Femur (tissue), 1 donor: ENCODE results near the gene COL4A4.

Experiments used
- DNase-seq: peaks from one replicate; pipeline ENCODE4 v3.0.0-alpha.2; 2017

The COL4A4 gene

DNA sequence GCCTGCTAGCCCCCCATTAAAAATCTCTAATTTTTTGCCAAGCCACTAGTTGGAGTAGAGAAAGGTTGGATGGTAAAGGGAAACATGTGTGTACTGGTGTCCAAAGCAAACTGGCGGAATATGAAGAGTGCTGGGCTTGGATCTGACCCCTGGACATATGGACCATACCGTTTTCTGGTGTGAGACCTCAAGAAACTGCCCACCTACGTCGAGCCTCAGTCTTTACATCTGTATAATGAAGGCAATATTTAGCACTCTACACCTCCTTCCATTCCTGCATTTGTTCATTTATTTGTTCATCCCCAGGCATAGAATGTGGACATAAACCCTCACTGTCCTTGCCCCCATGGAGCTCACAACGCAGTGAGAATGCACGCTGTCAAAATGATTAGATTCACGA, 185.7 kb downstream of the COL4A4 start:
- DNase-seq: no peak

DNA sequence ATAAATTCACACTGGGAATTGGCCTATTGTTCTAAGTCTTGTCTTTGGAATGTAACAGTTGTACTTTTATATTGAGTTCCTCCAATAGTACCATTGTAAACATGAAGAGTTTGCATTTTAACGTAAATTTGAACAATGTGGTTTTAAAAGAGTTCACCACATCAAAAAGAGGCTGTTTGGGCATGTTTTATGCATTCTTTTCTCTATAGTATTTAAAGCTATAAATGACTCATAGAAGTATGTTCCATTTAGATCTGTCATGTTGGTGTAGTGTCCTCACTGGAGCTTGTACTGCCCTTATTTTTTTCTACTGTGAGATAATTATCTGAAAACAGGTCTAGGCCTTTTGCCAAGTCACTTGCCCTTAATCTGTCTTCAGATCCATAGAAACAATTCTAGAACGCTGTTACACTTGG, 186.2 kb downstream of the COL4A4 start:
- no peak for DNase-seq

DNA sequence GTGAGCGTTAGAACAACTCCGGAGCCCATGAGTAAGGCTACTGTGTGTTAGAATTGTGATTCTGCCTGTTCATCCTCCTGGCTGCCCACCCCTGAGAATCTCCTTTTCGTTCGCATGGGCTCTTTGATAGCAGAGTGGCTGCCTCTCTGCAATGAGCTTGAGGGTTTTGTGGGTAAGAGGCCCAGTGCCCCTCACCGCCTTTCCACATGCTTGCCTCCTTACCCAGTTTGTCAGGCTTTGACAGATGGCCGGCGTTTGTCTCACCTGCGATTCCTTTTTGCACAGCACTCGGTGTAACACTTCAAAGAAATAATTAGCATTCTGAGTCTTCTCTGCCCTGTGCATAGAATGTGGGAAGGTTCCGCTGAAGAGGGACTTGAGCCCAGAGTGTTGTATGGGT, 190.2 kb downstream of the COL4A4 start:
- DNase-seq: no peak

DNA sequence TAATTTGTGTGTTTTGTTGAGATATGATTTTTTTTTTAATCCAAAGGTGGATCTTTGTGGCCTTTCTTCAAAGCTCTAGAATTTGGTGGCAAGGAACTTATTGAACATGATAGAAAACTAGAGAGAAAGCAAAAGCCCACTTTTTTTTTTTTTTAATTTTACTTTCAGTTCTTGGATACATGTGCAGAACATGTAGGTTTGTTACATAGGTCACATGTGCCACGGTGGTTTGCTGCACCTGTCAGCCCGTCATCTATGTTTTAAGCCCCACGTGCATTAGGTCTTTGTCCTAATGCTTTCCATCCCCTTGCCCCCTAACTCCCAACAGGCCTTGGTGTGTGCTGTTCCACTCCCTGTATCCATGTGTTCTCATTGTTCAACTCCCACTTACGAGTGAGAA, 192.2 kb downstream of the COL4A4 start:
- no peak for DNase-seq

DNA sequence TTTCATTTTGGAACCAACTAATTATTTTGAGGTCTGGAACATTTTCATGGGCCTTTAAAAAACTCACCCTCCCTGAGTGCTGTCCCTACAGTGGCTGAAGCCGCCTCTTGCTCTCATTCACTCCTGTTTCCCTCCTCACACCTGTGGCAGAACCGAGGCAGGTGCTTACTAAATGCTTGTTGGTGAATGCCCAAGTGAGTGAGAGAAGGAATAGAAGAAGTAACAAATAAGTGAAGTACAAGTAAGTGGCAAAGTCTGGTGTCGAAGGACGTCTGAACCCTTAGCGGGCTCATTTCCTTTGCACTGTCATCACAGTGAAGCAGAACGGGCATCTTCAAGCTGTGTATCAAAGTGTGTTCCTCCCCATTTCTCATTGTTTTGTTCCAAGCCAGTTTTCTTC, 192.9 kb downstream of the COL4A4 start:
- DNase-seq: no peak

DNA sequence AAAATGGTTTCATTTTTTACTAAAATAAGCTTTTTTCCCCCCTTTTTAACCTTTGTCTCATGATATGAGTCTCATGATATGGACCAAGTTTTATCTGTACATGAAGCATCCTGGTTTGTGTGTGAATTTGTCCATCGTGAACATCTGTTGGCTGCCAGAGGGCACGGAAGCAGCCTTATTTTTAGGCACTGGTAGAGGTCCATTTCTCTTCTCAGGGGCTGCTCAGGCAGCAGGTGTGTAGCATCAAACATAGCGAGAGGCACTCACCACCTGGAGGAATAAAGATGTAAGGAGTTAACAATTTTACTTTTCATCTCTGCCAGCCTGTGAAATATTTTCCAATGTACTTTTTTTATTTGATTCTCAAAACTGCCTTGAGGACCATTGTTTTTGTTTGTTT, 193.6 kb downstream of the COL4A4 start:
- no peak for DNase-seq

DNA sequence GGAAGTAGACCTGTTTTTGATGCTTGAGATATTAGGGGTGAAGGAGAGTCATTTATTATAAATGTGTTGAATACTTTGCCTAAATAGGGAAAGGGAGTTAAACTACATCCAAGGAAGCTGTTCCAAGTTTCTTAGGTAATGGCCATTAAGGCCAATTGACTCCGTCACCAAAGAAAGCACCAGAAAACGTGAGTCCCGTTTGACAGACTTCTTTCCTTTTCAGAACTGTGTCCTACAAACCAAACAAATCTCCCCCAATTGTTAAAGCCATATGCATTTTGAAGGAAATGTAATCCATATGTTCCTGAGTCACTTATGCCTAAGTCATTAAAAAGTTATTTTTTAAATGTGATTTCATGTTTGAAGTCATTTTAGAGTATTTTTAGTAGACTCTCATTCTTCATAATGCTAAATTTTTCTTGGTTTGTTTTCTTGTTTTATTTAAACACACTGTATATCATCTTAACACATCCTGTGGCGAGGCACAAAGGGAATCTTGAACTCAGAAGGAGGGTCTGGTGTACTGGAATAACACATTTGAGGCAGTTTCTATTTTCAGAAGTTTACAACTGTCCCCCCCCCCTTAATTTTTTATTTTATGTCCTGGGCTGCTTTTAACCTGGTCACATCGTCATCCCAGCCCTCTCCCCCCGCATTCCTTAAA, 194.5 kb downstream of the COL4A4 start:
- no peak for DNase-seq

GRCh38 chr2:226965376-226965775, 198.6 kb downstream of the COL4A4 start:
- DNase-seq: no peak

DNA sequence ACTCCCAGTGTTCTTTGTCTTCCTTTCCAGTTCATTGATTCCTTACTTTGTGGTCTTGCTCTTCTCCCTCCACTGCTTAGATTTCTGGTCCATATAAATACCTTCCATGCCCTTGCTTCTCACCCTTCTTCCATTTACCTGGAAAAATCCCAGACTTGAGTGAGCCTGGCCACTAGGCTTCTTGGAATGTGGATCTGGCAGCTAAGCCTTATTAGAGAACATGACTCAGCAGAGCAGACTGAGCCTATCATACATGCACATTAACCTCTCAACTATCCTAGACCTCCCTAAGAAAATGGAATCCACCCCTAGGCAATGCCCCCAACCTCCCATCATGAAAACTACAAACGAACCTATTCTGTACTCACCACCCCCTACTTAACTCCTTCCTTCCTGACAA, 200.5 kb downstream of the COL4A4 start:
- DNase-seq: no peak

GRCh38 chr2:226962176-226962773, 201.7 kb downstream of the COL4A4 start:
- no peak for DNase-seq

GRCh38 chr2:226959418-226959817, 204.6 kb downstream of the COL4A4 start:
- no peak for DNase-seq

- no peak for DNase-seq
These were observed 207.3 kb downstream of the COL4A4 start for GRCh38 chr2:226956659-226957058.

GRCh38 chr2:226953826-226954225, 210.2 kb downstream of the COL4A4 start:
- DNase-seq: no peak

DNA sequence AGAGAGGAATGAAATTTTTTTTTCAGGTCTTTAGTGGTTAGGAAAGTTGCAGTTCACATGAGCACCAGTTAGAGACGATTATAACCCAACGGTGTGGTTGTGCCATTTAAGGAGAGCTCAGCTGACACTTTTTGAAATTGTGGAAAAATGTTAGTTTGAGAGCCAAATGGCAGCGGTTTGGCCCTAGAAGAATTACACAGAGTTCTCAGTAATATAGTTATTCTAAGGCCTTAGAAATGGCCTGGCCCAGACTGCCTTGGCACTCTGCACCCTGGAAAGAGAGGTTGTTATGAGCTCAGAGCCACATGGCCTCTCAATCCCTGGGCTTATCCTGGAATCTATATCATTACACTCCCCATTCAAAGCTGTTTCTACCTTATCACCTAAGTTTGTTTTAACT, 210.8 kb downstream of the COL4A4 start:
- DNase-seq: peak; percentile 71
